GM23338 (cell line): Measurements from ENCODE around the gene CELSR3. TPM values are rescaled to one million over a fixed set of nuclear protein-coding genes. Genes with fewer than 3 reads are reported as not detected.

Experiments used
- ATAC-seq: fragments of 200-7000 bp; cut with Tn5 transposase; 3 replicates; pipeline ENCODE4 v1.9.1; 2020
- DNase-seq: peaks from one replicate; pipeline ENCODE4 v3.0.0-alpha.2; 2015; ENCODE audit warnings: low spot score
- H2AFZ ChIP-seq: fragments of 200-600 bp; sonication (generic); 2 replicates; pipeline ENCODE4 v1.8.0; 2016; ENCODE audit warnings: antibody characterized with exemption, mild to moderate bottlenecking, moderate library complexity
- H3F3A ChIP-seq: fragments of 200-600 bp; sonication (generic); replicated peaks from 2 replicates; pipeline ENCODE4 v1.8.0; 2017; ENCODE audit warnings: antibody characterized with exemption, mixed run types, low read depth
- H3K27ac ChIP-seq: fragments of 200-600 bp; sonication (generic); 2 replicates; pipeline ENCODE4 v1.6.1; 2016; ENCODE audit warnings: low read depth
- H3K27me3 ChIP-seq: fragments of 200-600 bp; sonication (generic); 2 replicates; pipeline ENCODE4 v1.8.0; 2016; ENCODE audit warnings: mild to moderate bottlenecking, mixed run types, moderate library complexity; ENCODE audit not compliant: insufficient read depth
- H3K36me3 ChIP-seq: fragments of 200-600 bp; sonication (generic); 2 replicates; pipeline ENCODE4 v1.8.0; 2016; ENCODE audit warnings: mild to moderate bottlenecking; ENCODE audit not compliant: insufficient read depth
- H3K4me1 ChIP-seq: fragments of 200-600 bp; sonication (generic); 2 replicates; pipeline ENCODE4 v1.8.0; 2016; ENCODE audit warnings: mild to moderate bottlenecking, moderate library complexity; ENCODE audit not compliant: insufficient read depth
- H3K4me2 ChIP-seq: fragments of 200-600 bp; sonication (generic); 2 replicates; pipeline ENCODE4 v1.7.1; 2017; ENCODE audit warnings: mixed run types
- H3K4me3 ChIP-seq: fragments of 200-600 bp; sonication (generic); 2 replicates; pipeline ENCODE4 v1.6.1; 2016; ENCODE audit warnings: mixed run types
- H3K79me2 ChIP-seq: fragments of 200-600 bp; sonication (generic); replicated peaks from 2 replicates; pipeline ENCODE4 v1.8.0; 2017; ENCODE audit warnings: mild to moderate bottlenecking; ENCODE audit not compliant: insufficient read depth
- H3K9me2 ChIP-seq: fragments of 200-600 bp; sonication (generic); 2 replicates; pipeline ENCODE4 v1.8.0; 2017; ENCODE audit not compliant: insufficient read depth
- H4K20me1 ChIP-seq: fragments of 200-600 bp; sonication (generic); replicated peaks from 2 replicates; pipeline ENCODE4 v1.8.0; 2017; ENCODE audit warnings: mild to moderate bottlenecking; ENCODE audit not compliant: insufficient read depth
- H3K27ac Mint-ChIP-seq: 2 replicates; pipeline ENCODE4 v1.8.0; 2020; ENCODE audit warnings: inconsistent platforms, mild to moderate bottlenecking, moderate library complexity, mixed read lengths
- H3K27me3 Mint-ChIP-seq: 3 replicates; pipeline ENCODE4 v1.8.0; 2022; ENCODE audit warnings: low read depth, mild to moderate bottlenecking, moderate library complexity, mixed read lengths, inconsistent platforms; ENCODE audit not compliant: insufficient read depth, poor library complexity
- H3K36me3 Mint-ChIP-seq: 3 replicates; pipeline ENCODE4 v1.8.0; 2021; ENCODE audit warnings: low read depth, mild to moderate bottlenecking, inconsistent platforms, moderate library complexity, mixed read lengths
- H3K4me1 Mint-ChIP-seq: 3 replicates; pipeline ENCODE4 v1.8.0; 2020; ENCODE audit warnings: mild to moderate bottlenecking, inconsistent platforms, mixed read lengths
- H3K4me3 Mint-ChIP-seq: 3 replicates; pipeline ENCODE4 v1.8.0; 2021; ENCODE audit warnings: moderate library complexity, mild to moderate bottlenecking, inconsistent platforms, mixed read lengths
- H3K9me3 Mint-ChIP-seq: 3 replicates; pipeline ENCODE4 v1.8.0; 2020; ENCODE audit warnings: moderate library complexity, mild to moderate bottlenecking, inconsistent platforms, mixed read lengths
- CTCF ChIP-seq, 2 experiments: fragments of 200-600 bp in 1 of 2; sonication (generic) in 1 of 2; conservative IDR thresholded peaks; 2 replicates each; pipeline versions ENCODE4 v1.5.1 to v1.6.1; 2016 to 2017; ENCODE audit warnings: antibody characterized with exemption in 2 of 2, low read depth in 2 of 2, mild to moderate bottlenecking in 2 of 2, moderate library complexity in 1 of 2
- EZH2 ChIP-seq: fragments of 200-600 bp; sonication (generic); IDR thresholded peaks from one replicate; pipeline ENCODE4 v1.8.0; 2017; ENCODE audit warnings: antibody characterized with exemption, mild to moderate bottlenecking, low read depth; ENCODE audit not compliant: unreplicated experiment
- EZH2phosphoT487 ChIP-seq: fragments of 200-600 bp; sonication (generic); IDR thresholded peaks from one replicate; pipeline ENCODE4 v1.8.1; 2018; ENCODE audit warnings: antibody characterized with exemption; ENCODE audit not compliant: unreplicated experiment
- JUNB ChIP-seq: IDR thresholded peaks from one replicate; pipeline ENCODE4 v1.6.1; 2016; ENCODE audit warnings: antibody characterized with exemption; ENCODE audit not compliant: unreplicated experiment
- NANOG ChIP-seq: IDR thresholded peaks from 2 replicates; pipeline ENCODE4 v1.6.1; 2016; ENCODE audit warnings: antibody characterized with exemption, borderline replicate concordance
- POLR2AphosphoS5 ChIP-seq: IDR thresholded peaks from 2 replicates; pipeline ENCODE4 v1.6.1; 2016; ENCODE audit warnings: antibody characterized with exemption, low read depth
- REST ChIP-seq: IDR thresholded peaks from one replicate; pipeline ENCODE4 v1.6.1; 2018; ENCODE audit warnings: antibody characterized with exemption; ENCODE audit not compliant: unreplicated experiment
- STAT1 ChIP-seq: IDR thresholded peaks from one replicate; pipeline ENCODE4 v1.6.1; 2016; ENCODE audit warnings: antibody characterized with exemption; ENCODE audit not compliant: unreplicated experiment
- ZNF114 ChIP-seq: fragments of 250-450 bp; sonication (Bioruptor Pico); IDR thresholded peaks from 2 replicates; pipeline ENCODE4 v1.5.0; 2020; ENCODE audit warnings: mild to moderate bottlenecking, moderate library complexity
- ZNF331 ChIP-seq: fragments of 250-450 bp; sonication (Bioruptor Pico); IDR thresholded peaks from 2 replicates; pipeline ENCODE4 v1.5.0; 2020; ENCODE audit warnings: low read depth, mild to moderate bottlenecking, moderate library complexity
- ZNF462 ChIP-seq: fragments of 250-450 bp; sonication (Bioruptor Pico); IDR thresholded peaks from 2 replicates; pipeline ENCODE4 v1.5.0; 2020; ENCODE audit warnings: mild to moderate bottlenecking, moderate library complexity
- polyA plus RNA-seq: library from polyadenylated mRNA; unstranded; fragments of >200 nt; fragmentation: Nextera tagmentation; extraction: Ambion mirVana; gene quantifications from 2 replicates; pipeline ENCODE4 v1.2.1, GENCODE V29; 2016
- total RNA-seq: library from RNA; depleted of rRNA; stranded (reverse); fragments of >200 nt; shearing (Covaris generic); gene quantifications from 2 replicates; pipeline ENCODE4 v1.2.3, GENCODE V29; 2014

CELSR3 gene
- total and polyA plus RNA-seq, 2 experiments from 2014 or later, result 7.5 to 33.3 TPM

- peaks cover 29% of the 10 kb centered on the region for H3K4me1 Mint-ChIP-seq
- peak; percentile 18; the same call in 1 of the 3 replicates for ATAC-seq
- H3K36me3 Mint-ChIP-seq, result peaks cover 78% of the 10 kb centered on the region
- H2AFZ ChIP-seq, result no peak overlapping the region
- peaks cover 6% of the 10 kb centered on the region for H3K27me3 Mint-ChIP-seq
- H3F3A ChIP-seq, result peaks cover 14% of the 10 kb centered on the region
- H4K20me1 ChIP-seq, result peaks cover 67% of the 10 kb centered on the region
- no peak overlapping the region for H3K4me3 ChIP-seq
- TF ChIP-seq EZH2 (no peak), ZNF331 (CRISPR knock-in tag) (no peak), EZH2phosphoT487 (no peak), POLR2AphosphoS5 (no peak), JUNB (no peak), REST (no peak), ZNF462 (no peak), ZNF114 (CRISPR knock-in tag) (no peak), STAT1 (no peak), CTCF (conservative IDR thresholded peaks at IDR 0.05; ENCODE audit: low read depth in 2 of 2) (no peak), NANOG (no peak)
- peak overlapping the region; percentile 86 for H3K27ac ChIP-seq
- peaks cover 15% of the 10 kb centered on the region for H3K4me1 ChIP-seq
- H3K4me3 Mint-ChIP-seq, result no peak overlapping the region; the same call in 2 of the 3 replicates
- peaks cover 24% of the 10 kb centered on the region for H3K36me3 ChIP-seq
- no peaks in the 10 kb centered on the region for H3K9me2 ChIP-seq
- H3K27ac Mint-ChIP-seq, result peak overlapping the region; percentile 87
- no peak for DNase-seq
- H3K27me3 ChIP-seq, result no peaks in the 10 kb centered on the region
- no peaks in the 10 kb centered on the region for H3K9me3 Mint-ChIP-seq
- H3K4me2 ChIP-seq, result no peak overlapping the region
- peaks cover 100% of the 10 kb centered on the region for H3K79me2 ChIP-seq
Observed at GRCh38 chr3:48709051-48709461, 46.4 kb upstream of the CELSR3 start.
